Pons (tissue), 1 donor: ENCODE results near the gene RNASE9.
"Not testable (repeated sequence)": the region's sequence is repeated elsewhere in the genome, so short reads cannot be mapped to it uniquely, and the experiment has no call there.

Source experiments
- DNase-seq: peaks from one replicate; pipeline ENCODE4 v3.0.0-alpha.2; 2016; ENCODE audit warnings: low spot score

The RNASE9 gene

DNA sequence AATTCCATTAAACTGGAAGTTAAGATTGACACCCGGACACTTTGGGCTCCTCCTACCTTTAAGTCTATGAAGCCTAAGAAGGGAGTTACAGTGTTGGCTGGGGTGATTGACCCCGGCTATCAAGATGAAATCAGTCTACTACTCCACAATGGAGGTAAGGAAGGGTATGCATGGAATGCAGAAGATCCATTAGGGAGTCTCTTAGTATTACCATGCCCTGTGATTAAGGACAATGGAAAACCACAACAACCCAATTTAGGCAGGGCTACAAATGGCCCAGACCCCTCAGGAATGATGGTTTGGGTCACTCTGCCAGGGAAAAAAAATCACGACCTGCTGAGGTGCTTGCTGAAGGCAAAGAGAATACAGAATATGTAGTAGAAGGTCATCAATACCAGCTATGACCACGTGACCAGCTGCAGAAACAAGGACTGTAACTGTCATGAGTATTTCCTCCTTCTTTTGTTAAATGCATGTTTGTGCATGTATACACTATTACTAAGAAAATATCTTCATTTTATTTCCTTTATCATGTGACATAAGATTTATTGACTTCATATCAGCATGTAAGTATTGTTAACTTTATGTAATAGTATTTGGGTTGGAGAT lies 11.6 kb upstream of the RNASE9 start:
- not testable (repeated sequence) for DNase-seq

DNA sequence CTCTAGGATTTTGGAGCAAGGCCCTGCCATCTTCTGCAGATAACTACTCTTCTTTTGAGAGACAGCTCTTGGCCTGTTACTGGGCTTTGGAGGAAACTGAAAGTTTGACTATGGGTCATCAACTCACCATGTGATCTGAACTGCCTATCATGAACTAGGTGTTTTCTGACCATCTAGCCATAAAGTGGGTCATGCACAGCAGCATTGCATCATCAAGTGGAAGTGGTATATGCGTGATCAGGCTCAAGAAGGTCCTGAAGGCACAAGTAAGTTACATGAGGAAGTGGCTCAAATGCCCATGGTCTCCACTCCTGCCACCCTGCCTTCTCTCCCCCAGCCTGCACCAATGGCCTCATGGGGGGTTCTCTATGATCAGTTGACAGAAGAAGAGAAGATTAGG lies 9.9 kb upstream of the RNASE9 start:
- DNase-seq: not testable (repeated sequence)

DNA sequence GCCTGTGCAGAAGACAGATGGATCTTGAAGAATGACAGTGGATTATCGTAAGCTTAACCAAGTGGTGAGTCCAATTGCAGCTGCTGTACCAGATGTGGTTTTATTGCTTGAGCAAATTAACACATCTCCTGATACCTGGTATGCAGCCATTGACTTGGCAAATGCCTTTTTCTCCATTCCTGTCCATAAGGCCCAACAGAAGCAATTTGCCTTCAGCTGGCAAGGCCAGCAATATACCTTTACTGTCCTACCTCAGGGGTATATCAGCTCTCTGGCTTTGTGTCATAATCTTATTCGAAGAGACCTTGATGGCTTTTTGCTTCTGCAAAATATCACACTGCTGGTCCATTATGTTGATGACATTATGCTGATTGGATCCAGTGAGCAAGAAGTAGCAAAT lies 9.0 kb upstream of the RNASE9 start:
- not testable (repeated sequence) for DNase-seq

DNA sequence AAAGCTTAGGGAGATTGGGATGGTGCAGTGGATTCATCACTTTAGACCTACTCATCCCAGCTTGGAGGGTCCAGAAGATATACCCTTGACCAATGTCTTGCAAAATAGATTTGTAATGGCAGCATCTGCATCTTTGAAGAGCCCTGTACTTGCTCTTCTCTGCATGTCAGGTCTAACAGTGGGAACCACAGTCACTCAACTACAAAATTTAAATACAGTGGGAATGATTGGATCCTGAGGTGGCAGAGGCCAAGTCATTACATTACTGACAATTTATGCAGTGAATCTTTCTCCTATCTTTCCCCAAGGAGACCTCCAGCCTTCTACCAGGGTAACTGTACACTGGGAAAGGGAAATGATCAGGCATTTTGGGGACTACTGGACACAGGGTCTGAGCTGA lies 8.2 kb upstream of the RNASE9 start:
- no peak for DNase-seq

DNA sequence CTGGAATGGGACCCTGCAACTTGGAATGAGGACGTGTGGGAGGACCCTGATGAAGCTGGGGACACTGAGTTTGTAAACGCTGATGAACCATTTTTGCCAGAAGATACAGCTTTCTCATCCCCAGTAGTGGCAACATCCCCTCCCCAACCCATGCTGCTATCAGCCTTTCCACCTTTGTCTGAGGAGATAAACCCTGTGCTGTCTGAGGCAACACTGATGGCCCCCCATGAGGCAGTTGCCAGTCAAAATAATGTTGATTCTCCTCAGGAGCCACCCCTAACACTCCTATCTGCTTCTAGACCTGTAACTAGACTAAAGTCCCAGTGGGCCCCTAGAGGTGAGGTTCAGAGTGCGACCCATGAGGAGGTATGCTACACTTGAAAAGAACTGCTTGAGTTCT lies 7.5 kb upstream of the RNASE9 start:
- DNase-seq: no peak

DNA sequence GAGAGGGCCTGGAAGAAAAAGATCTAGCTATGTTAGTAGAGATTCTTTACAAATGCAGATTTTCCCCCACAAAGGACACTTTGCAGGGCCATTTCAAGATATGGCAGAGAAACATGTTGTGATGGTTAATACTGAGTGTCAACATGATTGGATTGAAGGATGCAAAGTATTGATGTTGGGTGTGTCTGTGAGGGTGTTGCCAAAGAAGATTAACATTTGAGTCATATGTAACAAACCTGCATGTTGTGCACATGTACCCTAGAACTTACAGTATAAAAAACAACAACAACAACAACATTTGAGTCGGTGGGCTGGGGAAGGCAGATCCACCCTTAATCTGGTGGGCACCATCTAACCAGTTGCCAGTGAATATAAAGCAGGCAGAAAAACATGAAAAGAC lies 6.4 kb upstream of the RNASE9 start:
- not testable (repeated sequence) for DNase-seq

DNA sequence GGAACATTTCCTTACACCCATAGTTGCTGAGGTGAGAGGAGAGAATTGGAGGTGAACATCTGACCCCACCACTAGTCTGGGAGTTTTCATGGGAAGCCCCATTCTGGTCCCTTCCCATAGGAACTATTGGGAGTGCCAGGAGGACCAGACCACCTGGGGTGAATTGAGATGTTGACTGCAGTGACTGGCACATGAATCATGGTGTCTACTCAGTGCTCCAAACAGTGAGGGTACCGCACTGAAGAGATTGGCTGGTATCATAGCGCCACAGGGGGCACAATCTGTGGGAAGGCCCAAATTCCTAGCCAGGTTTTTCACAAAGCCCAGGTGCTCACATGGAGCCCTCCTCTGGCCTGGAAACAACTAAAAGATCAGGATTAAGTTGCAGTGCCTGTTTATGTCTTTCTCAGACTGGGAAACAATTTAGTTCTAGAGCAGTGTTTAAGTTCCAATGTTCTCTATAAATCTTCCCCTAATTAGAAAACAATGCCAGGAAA lies 3.7 kb upstream of the RNASE9 start:
- DNase-seq: no peak

DNA sequence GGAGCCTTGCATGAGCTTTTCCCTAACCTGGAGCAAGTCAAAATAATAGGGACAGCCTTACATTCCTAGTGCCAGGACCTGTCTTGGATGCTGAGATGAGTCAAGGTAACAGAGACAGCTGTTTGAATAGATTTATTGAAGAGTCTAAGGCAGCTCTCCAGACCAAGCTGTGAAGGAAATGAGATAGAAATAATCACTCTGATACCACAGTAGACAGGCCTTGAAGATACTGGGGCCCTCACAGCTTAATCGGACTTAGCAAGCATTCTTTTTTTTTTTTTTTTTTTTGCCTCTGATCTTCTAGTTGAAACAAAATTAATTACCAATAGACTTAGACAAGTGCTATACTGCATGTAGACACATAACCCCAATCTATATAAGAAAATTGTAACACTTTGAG lies 3.1 kb upstream of the RNASE9 start:
- DNase-seq: peak; percentile 13

DNA sequence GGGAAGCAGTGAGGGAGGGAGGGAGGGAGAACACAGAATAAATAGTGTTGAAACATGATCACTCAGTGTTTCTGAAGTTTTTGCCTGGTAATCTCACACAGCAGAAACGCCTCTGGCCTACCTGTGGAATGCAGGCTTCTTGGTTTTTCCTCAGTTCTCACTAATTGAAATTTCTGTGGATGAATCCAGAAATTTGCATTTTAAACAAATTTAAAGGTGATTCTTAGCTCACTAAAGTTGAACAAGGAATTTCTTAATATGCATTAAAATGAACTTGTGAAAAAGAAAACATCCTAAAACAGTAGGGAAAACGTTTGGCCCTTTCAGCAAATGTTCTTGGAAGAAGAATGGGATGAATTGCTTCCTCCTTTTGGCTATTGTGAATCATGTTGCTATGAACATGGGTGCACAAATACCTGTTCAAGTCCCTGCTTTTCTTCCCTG lies 1.4 kb downstream of the RNASE9 start:
- no peak for DNase-seq

DNA sequence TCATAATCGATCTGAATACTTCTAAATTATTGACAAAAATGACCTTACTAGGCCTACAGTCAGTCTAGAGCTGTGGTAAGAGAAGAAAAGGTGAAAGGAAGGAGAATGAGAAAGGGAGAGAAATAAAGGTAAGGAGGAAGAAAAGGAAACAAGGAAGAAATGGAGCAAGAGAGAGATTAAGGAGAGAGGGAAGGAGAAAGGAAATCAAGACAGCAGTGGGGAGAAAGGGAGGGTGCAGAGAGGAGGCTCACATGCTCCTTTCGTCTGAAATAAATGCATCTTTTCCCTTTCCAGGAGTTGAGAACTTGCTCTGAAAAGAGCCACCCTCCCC lies 3.7 kb downstream of the RNASE9 start:
- DNase-seq: no peak

DNA sequence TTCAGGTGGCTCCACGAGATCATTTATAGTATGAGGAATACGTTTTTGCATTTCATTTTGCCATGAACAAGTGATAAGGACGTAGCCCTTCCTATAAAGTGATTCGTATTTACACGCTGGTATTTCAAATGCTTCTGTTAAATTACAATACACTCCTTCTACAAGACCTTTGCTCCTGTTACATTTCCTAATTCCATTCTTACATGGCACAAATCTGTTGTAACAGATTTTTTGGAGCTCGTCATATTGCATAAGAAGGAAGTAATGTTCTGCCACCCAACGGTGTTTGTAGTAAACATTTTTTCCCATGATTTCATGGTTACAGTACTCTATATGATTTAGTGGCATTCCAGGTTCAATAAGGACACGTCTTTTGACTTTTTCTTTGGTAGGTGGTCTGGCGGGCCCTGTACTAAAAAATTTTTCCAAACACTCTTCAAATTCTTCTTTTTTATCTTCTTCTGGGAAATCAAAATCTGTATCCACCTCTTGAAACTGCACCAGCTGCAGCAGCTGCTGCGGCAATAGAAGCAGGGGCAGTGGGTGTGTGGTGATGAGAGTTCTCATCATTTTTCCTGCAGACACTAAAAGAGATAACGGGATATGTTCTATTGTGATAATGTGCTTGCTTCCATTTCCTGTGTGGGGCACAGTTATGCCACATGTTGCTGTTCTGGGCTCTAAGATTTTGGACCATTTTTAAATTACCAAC lies 4.2 kb downstream of the RNASE9 start:
- DNase-seq: no peak

DNA sequence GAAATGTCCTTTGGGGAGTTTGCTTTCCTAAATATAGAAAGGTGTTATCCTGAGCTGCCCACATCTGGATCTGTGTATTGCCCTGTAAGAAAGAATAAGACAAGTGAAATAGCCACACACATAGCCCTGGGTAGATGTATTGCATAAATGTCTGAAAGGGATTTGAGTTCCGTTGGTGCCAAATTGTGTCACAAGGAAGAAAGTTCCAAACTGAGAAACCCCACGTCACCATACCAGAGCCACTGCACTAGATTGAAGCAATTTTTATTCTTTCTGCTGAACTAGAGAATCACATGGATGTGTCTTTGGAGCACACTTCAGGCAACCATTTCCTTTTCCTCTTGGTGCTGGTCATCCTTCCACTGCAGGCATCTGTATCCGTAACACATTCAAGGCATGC lies 5.0 kb downstream of the RNASE9 start:
- no peak for DNase-seq

DNA sequence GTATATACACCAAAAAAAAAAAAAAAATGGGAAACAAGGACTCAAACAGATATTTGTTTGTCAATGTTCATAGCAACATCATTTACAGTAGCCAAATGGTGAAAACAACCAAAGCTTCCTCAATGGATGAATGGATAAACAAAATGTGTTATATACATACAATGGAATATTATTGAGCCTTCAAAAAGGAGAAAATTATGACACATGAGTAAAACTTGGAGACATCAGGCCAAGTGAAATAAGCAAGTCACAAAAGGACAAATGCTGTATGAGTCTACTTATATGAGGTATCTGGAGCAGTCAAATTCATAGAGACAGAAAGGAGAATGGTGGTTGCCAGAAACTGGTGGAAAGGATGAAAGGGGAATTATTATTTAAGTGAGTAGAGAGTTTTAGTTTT lies 7.8 kb downstream of the RNASE9 start:
- no peak for DNase-seq

DNA sequence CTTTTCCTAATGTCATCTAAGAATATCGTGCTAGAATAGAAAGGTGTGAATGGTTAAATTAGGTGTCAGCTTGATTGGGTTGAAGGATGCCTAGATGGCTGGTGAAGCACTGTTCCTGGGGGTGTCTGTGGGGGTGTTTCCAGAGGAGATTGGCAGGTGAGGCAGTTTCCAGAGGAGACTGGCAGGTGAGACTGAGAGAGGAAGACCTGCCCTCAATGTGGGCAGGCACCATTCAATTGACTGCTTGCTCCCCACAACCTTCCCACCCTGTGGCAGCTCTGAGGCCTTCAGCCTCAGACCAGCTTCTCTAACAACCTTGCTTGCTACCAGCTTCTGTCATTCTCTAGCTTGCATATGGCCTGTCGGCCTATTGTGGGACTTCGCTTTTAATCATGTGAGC lies 9.2 kb downstream of the RNASE9 start:
- DNase-seq: no peak

DNA sequence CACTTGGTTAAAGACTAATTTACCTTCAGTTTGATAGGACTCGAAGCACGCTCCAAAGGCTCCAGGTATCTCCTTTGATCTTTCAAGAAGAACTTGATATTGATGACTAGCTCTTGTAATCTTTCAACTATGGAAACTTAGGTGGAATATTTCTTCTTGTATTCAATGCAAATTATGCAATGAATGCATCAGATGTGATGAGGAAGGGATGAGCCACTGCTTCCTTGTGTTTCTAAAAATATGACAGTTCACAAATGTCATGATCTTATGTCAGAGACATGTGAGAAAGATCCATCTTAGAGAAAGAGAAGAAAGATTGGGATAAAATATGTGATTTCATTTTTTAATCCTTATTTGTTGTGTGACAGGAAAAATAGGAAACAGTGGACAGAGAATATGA lies 9.9 kb downstream of the RNASE9 start:
- no peak for DNase-seq

DNA sequence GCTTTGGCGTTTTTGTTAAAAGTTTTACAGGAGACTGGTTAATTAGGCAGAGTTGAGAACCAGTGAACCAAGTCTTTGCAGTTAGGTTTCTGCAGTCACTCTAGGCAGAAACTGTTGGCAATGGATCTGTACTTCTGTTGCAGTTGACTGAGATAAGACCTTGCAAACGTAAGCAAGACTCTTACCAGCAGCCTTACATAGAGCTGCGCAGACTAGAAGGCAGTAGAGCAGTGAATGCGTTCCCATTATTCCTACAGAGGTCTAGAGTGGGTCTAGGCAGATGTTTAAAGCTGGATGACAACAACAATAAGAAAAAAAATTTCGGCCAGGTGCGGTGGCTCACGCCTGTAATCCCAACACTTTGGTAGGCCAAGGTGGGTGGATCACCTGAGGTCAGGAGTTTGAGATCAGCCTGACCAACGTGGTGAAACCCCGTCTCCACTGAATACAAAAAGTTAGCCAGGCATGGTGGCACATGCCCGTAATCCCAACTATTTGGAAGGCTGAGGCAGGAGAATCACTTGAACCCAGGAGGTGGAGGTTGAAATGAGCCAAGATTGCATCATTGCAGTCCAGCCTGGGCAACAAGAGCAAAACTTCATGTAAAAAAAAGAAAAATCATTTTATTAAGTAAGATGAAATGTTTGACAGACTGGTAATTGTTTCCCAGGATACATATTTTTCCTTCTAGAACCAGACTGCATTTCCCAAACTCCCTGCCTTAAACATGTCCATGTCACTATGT lies 12.3 kb downstream of the RNASE9 start:
- DNase-seq: no peak

DNA sequence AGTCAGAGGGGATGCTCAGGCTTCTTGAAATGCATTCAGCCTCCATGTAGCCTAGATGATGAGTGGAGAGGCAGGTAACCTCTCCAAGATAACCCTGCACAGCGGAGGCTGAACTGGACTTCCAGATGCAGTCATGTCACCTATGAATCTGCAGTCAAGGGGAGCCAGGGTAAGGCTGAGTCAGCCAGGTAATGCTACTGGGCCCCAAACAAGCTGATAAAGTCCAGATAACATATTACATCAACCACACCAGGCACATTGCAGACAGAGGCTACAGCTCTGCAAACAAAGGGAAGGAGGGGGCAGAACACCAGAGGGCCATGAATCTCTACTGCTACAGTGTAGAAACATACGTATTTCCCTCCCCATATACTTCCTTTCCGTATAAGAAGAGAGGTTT lies 14.0 kb downstream of the RNASE9 start:
- no peak for DNase-seq

DNA sequence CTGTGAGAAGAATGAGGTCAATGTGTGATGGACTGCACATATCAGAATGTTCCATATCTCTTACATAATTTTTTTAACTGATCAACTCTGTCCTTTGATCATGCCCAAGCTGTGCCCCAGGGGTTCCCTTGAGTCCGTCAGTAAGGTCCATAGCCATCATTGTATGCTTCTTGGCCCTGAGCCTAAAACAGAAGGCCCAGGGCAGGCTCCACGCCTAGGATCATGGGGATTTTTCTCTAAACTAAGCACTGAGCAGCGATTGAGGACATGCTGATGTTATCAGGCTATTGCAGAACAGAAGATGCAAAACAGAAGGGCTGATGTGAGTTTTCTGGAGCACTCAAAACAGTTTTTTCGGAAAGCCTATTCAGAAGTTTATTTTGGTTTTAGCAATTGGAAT lies 20.9 kb downstream of the RNASE9 start:
- no peak for DNase-seq

DNA sequence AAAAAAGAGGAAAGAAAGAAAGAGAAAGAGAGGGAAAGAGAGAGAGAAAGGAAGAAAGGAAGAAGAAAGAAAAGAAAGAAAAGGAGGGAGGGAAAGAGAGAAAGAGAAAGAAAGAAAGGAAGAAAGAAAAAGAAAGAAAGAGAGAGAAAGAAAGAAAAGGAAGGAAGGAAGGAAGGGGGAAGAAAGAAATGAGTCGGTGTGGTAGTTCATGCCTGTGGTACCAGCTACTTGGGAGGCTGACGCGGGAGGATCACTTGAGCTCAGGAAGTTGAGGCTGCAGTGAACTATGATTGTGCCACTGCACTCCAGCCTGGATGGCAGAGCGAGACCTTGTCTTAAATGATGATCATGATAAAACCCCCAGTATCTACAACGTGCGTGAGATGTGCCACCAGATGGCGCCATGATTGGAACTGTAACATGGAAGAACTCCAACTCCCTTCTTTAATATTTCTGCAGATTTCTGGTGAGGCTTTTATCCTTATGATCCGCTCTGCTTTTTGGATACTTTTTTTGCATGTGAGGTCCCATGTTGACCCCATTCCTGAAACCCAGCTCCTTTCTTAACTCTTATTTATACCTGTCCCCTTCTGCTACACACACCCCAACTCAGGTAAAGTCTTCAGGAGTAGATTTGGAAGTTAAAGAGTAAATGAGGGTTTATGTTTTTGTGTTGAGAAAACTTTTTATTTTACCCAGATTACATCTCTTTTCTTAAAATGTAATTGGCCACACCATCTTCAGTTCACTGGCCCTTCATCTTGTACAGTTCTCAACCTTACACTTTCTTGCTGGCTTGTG lies 29.9 kb downstream of the RNASE9 start:
- peak; percentile 60 for DNase-seq

DNA sequence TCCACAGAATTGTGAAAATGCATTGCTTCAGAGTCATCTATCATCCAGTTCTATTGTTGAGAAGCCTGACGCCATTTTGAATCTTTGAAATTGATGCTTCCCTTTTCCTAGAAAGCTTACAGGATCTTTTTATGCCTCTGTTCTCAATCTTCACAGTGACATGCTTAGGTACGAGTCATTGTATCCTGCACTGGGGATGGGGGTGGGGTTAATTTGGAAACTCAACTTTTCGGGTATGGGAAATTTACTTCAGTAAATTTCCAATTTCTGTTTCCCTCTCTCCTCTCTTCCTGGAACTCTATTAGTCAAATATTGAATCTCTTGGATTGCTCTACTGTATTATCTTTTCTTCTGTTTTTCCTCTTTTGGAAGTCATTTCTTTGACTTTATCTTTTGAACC lies 31.0 kb downstream of the RNASE9 start:
- DNase-seq: no peak

DNA sequence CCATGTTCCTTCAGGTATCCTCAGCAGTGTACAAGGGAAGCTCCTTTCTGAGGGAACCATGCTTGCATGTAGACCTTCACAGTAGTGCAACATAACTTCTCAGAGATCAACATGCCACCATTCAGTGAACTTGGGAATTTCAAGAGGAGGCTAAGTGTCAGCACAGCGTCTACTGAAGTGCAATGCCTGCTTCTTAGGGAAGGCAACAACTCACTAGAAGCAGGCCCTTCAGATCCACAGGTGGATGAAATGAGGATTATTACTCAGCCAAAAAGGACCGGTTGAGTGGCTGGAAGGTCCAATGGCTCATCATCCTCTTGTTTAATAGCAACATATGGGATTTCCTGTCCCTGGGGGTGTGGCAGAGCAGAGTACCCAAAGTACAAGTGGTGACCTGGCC lies 36.8 kb downstream of the RNASE9 start:
- DNase-seq: no peak

DNA sequence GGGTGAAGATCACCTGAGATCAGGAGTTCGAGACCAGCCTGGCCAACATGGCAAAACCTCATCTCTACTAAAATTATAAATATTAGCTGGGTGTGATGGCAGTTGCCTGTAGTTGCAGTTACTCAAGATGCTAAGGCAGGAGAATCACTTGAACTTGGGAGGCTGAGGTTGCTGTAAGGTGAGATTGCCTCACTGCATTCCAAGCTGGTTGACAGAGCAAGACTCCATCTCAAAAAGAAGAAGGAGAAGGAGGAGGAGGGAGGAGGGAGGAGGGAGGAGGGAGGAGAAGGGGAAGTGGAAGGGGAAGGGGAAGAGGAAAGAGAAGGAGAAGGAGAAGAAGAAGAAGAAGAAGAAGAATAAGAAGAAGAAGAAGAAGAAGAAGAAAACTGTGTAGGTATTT lies 38.5 kb downstream of the RNASE9 start:
- no peak for DNase-seq

DNA sequence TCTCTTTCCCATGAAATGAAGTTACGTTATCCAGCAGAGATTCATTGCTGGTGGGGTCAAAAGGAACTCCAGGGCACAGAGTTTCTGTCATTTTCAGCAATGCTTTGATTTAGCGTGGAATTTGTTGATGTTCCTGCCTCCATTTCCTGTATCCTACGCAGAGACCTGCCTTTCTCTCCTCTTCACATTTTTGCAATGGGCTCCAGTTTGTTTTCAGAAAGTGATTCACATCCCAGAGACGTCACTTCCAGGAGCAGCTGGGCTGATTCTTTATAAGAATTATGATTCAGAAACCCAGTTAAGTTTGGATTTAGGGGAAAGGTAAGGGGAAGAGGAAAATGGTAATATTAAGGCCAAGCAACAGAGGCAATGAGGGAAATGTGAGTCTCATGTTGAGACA lies 43.9 kb downstream of the RNASE9 start:
- no peak for DNase-seq
